Fibroblast of mammary gland (primary cell): ENCODE measurements around the gene PDGFA.

Experiments used
- DNase-seq: peaks from one replicate; pipeline ENCODE4 v3.0.0-alpha.2; 2010; ENCODE audit warnings: low read depth
- H3K4me3 ChIP-seq: 2 replicates; pipeline ENCODE4 v1.5.1; 2011; ENCODE audit warnings: low read depth, mild to moderate bottlenecking, low read length, moderate library complexity; ENCODE audit not compliant: control insufficient read depth
- TF ChIP-seq, protein P1 (sequence below): conservative IDR thresholded peaks from 2 replicates; pipeline ENCODE4 v1.5.1; 2011; ENCODE audit warnings: low read depth, low read length, inconsistent platforms; ENCODE audit not compliant: control insufficient read depth, insufficient read depth

The PDGFA gene

DNA sequence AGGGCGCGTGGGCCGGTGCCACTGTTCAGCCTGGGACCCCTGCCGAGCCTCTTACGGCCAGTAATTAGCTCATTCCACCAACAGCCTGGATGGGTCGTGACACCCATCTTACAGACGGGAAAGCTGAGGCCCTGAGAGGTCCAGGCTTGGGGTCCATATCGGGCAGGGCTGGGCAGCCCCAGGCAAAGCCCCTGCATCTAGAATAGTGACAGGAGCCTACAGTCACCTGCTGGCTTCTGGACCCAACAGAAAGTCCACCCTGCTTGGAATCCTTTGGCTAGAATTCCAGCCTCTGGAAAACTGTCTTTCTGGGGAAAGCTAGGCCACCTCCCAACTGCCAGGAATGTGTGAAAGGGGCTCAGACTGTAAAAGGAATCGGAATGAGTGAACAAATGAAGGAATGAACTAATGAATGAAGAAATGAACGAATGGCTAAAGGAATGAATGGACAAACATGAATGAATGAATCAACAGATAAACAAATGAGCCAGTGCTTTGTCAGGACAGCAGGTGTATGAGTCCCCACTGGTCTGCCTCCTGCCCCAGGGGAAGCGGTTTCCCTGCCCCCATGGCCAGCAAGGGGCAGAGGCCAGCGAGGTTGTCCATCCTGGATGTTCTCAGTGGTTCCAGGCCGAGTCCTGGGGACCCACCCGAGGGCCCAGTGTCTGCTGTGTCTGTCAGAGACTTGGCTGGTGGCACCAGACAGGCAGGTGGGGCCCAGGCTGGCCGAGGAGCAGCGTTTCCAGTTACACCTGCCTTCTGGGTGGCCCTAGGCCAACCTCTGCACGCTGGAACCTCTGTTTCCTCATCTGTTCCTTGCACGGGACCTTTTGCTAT, 24.1 kb upstream of the PDGFA start:
- no peak overlapping the region for H3K4me3 ChIP-seq
- no peak for DNase-seq
- TF ChIP-seq, protein P1, sequence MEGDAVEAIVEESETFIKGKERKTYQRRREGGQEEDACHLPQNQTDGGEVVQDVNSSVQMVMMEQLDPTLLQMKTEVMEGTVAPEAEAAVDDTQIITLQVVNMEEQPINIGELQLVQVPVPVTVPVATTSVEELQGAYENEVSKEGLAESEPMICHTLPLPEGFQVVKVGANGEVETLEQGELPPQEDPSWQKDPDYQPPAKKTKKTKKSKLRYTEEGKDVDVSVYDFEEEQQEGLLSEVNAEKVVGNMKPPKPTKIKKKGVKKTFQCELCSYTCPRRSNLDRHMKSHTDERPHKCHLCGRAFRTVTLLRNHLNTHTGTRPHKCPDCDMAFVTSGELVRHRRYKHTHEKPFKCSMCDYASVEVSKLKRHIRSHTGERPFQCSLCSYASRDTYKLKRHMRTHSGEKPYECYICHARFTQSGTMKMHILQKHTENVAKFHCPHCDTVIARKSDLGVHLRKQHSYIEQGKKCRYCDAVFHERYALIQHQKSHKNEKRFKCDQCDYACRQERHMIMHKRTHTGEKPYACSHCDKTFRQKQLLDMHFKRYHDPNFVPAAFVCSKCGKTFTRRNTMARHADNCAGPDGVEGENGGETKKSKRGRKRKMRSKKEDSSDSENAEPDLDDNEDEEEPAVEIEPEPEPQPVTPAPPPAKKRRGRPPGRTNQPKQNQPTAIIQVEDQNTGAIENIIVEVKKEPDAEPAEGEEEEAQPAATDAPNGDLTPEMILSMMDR = no peak

DNA sequence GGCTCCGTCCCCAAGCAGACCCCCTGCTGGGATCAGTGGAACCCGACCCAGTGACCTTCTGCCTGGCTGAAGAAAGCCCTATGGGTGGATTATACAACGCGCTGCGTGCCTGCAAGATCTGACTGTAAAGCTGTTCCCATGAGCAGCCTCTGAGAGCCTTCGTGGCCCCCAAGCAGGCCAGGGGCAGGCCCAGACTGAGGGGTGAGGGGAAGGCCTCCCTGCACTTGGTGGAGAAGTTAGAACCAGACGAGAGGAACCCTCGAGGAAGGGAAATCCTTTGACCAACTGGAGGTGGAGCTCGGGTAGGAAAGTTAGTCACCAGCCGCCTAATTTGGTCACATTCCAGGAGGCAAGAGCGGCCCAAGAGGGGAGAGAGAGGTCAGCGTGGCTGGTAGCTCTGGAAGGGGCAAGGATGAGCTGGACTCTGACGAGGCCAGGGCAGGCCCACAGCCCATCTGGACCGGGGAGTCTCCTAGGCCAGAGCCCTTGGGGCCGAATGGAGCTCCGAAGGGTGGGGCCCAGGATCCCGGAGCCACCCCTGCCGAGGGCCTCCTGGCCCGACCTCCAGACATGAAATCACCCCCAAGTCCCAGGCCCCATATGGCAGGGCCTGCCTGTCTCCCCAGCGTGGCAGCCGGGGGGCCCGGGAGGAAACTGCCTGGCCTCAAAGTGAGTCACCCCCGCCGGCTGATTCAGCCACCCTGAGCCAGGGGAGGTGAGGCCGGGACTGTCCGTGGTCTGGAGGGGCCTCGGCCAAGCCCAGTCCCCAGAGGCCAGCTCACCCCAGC, 23.3 kb upstream of the PDGFA start:
- TF ChIP-seq, protein P1 = no peak
- DNase-seq = peak; percentile 96
- H3K4me3 ChIP-seq = no peak overlapping the region

DNA sequence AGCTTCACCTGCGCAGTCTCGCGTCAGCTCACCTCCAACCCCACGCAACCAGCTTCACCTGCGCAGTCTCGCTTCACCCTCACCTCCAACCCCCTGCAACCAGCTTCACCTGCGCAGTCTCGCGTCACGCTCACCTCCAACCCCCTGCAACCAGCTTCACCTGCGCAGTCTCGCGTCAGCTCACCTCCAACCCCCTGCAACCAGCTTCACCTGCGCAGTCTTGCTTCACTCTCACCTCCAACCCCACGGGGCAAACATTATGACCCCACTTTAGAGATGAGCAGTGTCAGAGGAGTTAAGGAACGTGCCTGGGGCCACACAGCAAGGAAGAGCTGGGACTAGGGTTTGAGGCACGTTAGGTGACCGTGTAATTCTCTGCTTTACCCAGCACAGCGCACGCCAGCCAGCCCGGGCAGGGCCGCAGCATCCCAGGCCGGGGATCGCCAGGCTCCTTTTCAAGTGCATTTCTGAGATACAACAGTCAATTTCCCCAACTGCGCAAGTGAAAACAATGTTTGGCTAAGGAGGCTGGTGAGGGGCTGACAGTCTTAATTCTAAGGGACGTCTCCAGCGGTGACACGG, 22.6 kb upstream of the PDGFA start:
- no peak for DNase-seq
- no peak overlapping the region for H3K4me3 ChIP-seq
- TF ChIP-seq, protein P1 = no peak

DNA sequence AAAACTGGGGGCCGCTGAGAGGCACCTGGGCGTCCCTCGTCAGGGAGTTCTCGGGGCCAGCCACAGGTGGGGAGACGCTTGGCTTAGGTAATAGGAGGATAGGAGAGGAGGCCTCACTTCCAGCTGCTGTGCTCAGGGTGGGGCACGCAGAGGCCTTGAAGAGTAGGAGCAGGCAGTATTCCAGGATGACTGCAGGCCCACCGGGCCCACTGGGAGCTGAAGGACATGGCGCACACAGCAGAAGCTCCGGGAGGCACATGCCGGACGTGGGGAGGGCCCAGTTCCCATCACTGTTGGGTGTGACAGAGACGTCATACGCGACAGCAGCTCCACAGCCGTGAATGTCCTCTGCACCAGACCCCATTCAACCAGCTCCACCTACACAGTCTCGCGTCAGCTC, 22.0 kb upstream of the PDGFA start:
- TF ChIP-seq, protein P1 = no peak

DNA sequence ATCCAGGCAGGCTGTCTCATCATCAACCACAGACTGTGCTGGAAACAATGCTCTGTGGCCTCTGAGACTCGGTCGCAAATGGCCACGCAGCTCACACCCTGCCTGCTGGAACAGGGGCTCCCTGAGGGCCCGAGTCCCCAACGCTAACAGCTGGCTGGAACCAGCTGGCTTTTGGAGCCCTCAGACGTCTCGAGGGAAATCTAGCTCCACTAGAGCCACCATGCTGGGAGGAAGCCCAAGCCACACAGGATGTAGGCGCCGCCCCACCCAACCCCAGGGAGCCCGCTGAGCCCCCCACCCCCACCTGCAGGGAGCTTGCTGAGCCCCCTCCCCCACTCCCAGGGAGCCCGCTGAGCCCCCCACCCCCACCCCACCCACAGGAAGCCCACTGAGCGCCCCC, 21.4 kb upstream of the PDGFA start:
- TF ChIP-seq, protein P1 = no peak
- no peak overlapping the region for H3K4me3 ChIP-seq
- no peak for DNase-seq

More for the DNA sequence above, 22.0 kb upstream of the PDGFA start:
- no peak overlapping the region for H3K4me3 ChIP-seq
- DNase-seq = no peak

DNA sequence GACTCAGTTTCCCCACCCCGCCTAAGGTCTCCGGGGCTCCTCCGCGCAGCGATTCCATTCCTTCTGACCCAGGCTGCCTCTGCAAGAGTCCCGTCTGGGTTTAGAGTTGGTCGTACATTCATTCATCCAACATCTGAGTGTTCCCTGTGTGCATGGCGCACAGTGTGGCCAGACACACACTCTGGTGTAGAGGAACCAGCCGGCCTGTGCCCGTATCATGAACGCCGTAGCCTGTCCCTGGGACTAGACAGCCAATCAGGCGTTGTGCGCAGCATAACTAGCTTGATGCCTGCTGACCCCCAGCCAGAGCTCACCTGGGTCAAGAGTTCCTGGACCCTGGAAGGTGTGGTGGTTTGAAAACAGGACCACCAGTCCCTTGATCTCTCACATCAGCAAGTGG, 20.9 kb upstream of the PDGFA start:
- no peak for DNase-seq
- TF ChIP-seq, protein P1 = no peak
- H3K4me3 ChIP-seq = no peak overlapping the region
